Heart left ventricle (tissue), 16 donors: ENCODE data around the gene PRPF19. TPM values are rescaled to one million over a fixed set of nuclear protein-coding genes. Genes with fewer than 3 reads are reported as not detected.

Experiments
- ATAC-seq, 4 donors: fragments of 200-7000 bp; cut with Tn5 transposase; one replicate each; pipeline ENCODE4 v1.9.1; 2020 to 2022; ENCODE audit warnings: moderate library complexity in 4 of 4, mild to moderate bottlenecking in 3 of 4, moderate number of reproducible peaks in 1 of 4
- DNase-seq, 5 donors: peaks; one replicate each; pipeline ENCODE4 v3.0.0-alpha.2; 2020
- H3K27ac ChIP-seq, 12 donors: fragments of 200-600 bp; sonication (generic) in 4 of 12; one replicate each; pipeline versions ENCODE4 v1.5.0 to v1.8.0; 2016 to 2022; ENCODE audit warnings: mild to moderate bottlenecking in 2 of 12
- H3K27me3 ChIP-seq, 9 donors: fragments of 200-600 bp; sonication (generic) in 2 of 9; one replicate each; pipeline versions ENCODE4 v1.5.1 to v1.8.0; 2016 to 2022; ENCODE audit warnings: mild to moderate bottlenecking in 3 of 9
- H3K36me3 ChIP-seq, 9 donors: fragments of 200-600 bp; sonication (generic) in 2 of 9; one replicate each; pipeline versions ENCODE4 v1.5.0 to v1.8.0; 2018 to 2022; ENCODE audit warnings: mild to moderate bottlenecking in 2 of 9
- H3K4me1 ChIP-seq, 12 donors: fragments of 200-600 bp; sonication (generic) in 4 of 12; one replicate each; pipeline versions ENCODE4 v1.5.0 to v1.8.0; 2016 to 2022; ENCODE audit warnings: mild to moderate bottlenecking in 3 of 12
- H3K4me3 ChIP-seq, 12 donors: fragments of 200-600 bp; sonication (generic) in 4 of 12; one replicate each; pipeline versions ENCODE4 v1.5.0 to v1.8.0; 2017 to 2022; ENCODE audit warnings: mild to moderate bottlenecking in 9 of 12, moderate library complexity in 4 of 12
- H3K9me3 ChIP-seq, 12 donors: fragments of 200-600 bp; sonication (generic) in 4 of 12; one replicate each; pipeline versions ENCODE4 v1.5.0 to v1.8.0; 2016 to 2022; ENCODE audit warnings: mild to moderate bottlenecking in 1 of 12
- CTCF ChIP-seq, 12 donors: fragments of 200-600 bp; sonication (generic) in 4 of 12; IDR thresholded peaks; one replicate each; pipeline versions ENCODE4 v1.5.0 to v1.8.0; 2018 to 2022; ENCODE audit warnings: antibody characterized with exemption in 12 of 12, mild to moderate bottlenecking in 5 of 12
- POLR2A ChIP-seq, 2 donors: fragments of 450-650 bp; IDR thresholded peaks; one replicate each; pipeline ENCODE4 v1.6.1; 2017; ENCODE audit warnings: antibody characterized with exemption in 2 of 2, mild to moderate bottlenecking in 2 of 2, moderate library complexity in 2 of 2
- WGBS, 4 donors: extraction: QIAGEN DNeasy Blood & Tissue Kit in 2 of 4; methylation state at CpG; one replicate each; pipeline versions ENCODE4 v1.1.5 to v1.1.7; 2013 to 2018; 5-methylcytosine and 5-hydroxymethylcytosine counted together
- intact Hi-C, 10 donors: fragments of 100-400 bp; cut with DNase I; formaldehyde crosslinking; loops; one replicate each; pipeline versions ENCODE4 v1.11.1 to v1.14.2; 2022
- polyA plus RNA-seq, 2 donors: library from polyadenylated mRNA; stranded (reverse); fragments of 200-250 nt; gene quantifications; one replicate each; pipeline ENCODE4 v1.2.3, GENCODE V29; 2013
- total RNA-seq, 9 donors: library from RNA; depleted of rRNA in 2 of 9; stranded (reverse); fragments of >200 nt in 2 of 9; fragmentation: NEBNext Ultra II Directional in 3 of 9; extraction: Animal tissue kit (Norgen Biotek cat#: 25700) in 3 of 9; gene quantifications; one replicate each; pipeline versions ENCODE4 v1.1.0 to v1.2.4, GENCODE V29; 2016 to 2023
- donor health status: ischemic (EF 13 %, LVEDD 7.1; RV severe dilation, severe dysfunction).
- donor health status: healthy with polysubstance abuse.
- donor health status: DM: no; HTN: yes; CAD: no.
- donor health status: DM: no; HTN: no; CAD: no.
- donor health status: ischemic (EF 25% LVEDD 6.9; RV normal size, moderate dysfunction).
- donor health status: ischemic (EF 25% LVEDD 5.7; RV mildly dilated, moderate dysfunction).
- donor health status: healthy.
- donor health status: DM: yes; HTN: yes; CAD: no.
- donor health status: ischemic (EF 35%, LVEDD 5.7; RV mildly dilated, moderate dysfunction).
- donor health status: nonischemic (EF 11% LVEDD 7.7; RV severe dilation, severe dysfunction).
- donor health status: DM: yes; HTN: yes; CAD: no.
- donor health status: PGD.
- donor health status: ischemic (EF 29% LVEDD 5.4; RV normal size, mild dysfunction).
- donor health status: nonischemic (EF 23%, LVEDD 6.1; RV moderate dilation, normal function).

Gene PRPF19
- total and polyA plus RNA-seq, 11 donors = 30.8 to 72.0 (median 40.8) TPM

GRCh38 chr11:60918939-60919265, 12.5 kb upstream of the PRPF19 start:
- WGBS, 4 donors = 40 to 52% (median 51%) methylated on average over 2 of the region's 2 CpGs
- DNase-seq = no peak
- Histone ChIP-seq H3K9me3 (no peaks in the 10 kb centered on the region), H3K27ac (peak overlapping the region in 1 of 12 donors; percentile 23), H3K4me1 (peaks cover under 1 to 59% (median 51%) of the 10 kb centered on the region in 12 donors), H3K27me3 (peaks cover 0 to 7% (median 0%) of the 10 kb centered on the region in 9 donors), H3K4me3 (no peak overlapping the region), H3K36me3 (peaks cover 2 to 40% (median 35%) of the 10 kb centered on the region in 9 donors)
- intact Hi-C loops = loop anchor here in 2 of 10 donors (5.0 kb wide), 2 partner anchors 33 to 48 kb away; partner anchors contain the start of gene SLC15A3 (in 1 of the 2)
- no peak for TF ChIP-seq POLR2A (IDR thresholded peaks at IDR 0.05)
- TF ChIP-seq CTCF (IDR thresholded peaks at IDR 0.05) = no peak
- ATAC-seq = no peak

- DNase-seq (no peak), ATAC-seq (no peak)
- peaks cover 0 to 57% (median 49%) of the 10 kb centered on the region in 12 donors for H3K4me1 ChIP-seq
- H3K27me3 ChIP-seq = peaks cover 0 to 2% (median 0%) of the 10 kb centered on the region in 9 donors
- 82 to 86% (median 85%) methylated on average over 4 of the region's 4 CpGs for WGBS, 4 donors
- TF ChIP-seq POLR2A (IDR thresholded peaks at IDR 0.05) (no peak), CTCF (IDR thresholded peaks at IDR 0.05) (no peak)
- intact Hi-C loops = loop anchor here in 2 of 10 donors (5.0 kb wide), 2 partner anchors 34 to 49 kb away; partner anchors contain the start of gene SLC15A3 (in 1 of the 2)
- no peaks in the 10 kb centered on the region for H3K9me3 ChIP-seq
- H3K27ac ChIP-seq = peak overlapping the region in 1 of 12 donors; percentile 23
- no peak overlapping the region for H3K4me3 ChIP-seq
- peaks cover 2 to 40% (median 35%) of the 10 kb centered on the region in 9 donors for H3K36me3 ChIP-seq
These were observed 12.0 kb upstream of the PRPF19 start for GRCh38 chr11:60918251-60918938.

GRCh38 chr11:60917267-60917666, 10.9 kb upstream of the PRPF19 start:
- Histone ChIP-seq H3K4me1 (peaks cover 0 to 67% (median 59%) of the 10 kb centered on the region in 12 donors), H3K4me3 (no peak overlapping the region), H3K36me3 (peaks cover 2 to 29% (median 26%) of the 10 kb centered on the region in 9 donors), H3K27ac (no peak overlapping the region), H3K27me3 (no peaks in the 10 kb centered on the region), H3K9me3 (no peaks in the 10 kb centered on the region)
- DNase-seq (no peak), ATAC-seq (no peak)
- 94 to 100% (median 100%) methylated on average over 1 of the region's 1 CpG for WGBS, 4 donors
- intact Hi-C loops = loop anchor here in 2 of 10 donors (5.0 kb wide), 2 partner anchors 35 to 50 kb away; partner anchors contain the start of gene SLC15A3 (in 1 of the 2)
- TF ChIP-seq POLR2A (IDR thresholded peaks at IDR 0.05) = no peak
- no peak for TF ChIP-seq CTCF (IDR thresholded peaks at IDR 0.05)

- DNase-seq (no peak), ATAC-seq (no peak)
- TF ChIP-seq CTCF (IDR thresholded peaks at IDR 0.05) (no peak), POLR2A (IDR thresholded peaks at IDR 0.05) (no peak)
- H3K27ac ChIP-seq = no peak overlapping the region
- WGBS, 4 donors = 48 to 71% (median 63%) methylated on average over 3 of the region's 3 CpGs
- no peaks in the 10 kb centered on the region for H3K9me3 ChIP-seq
- peaks cover 0 to 72% (median 60%) of the 10 kb centered on the region in 12 donors for H3K4me1 ChIP-seq
- H3K36me3 ChIP-seq = peaks cover 2 to 24% (median 21%) of the 10 kb centered on the region in 9 donors
- no peaks in the 10 kb centered on the region for H3K27me3 ChIP-seq
- intact Hi-C loops = loop anchor here in 2 of 10 donors (5.0 kb wide), 2 partner anchors 36 to 51 kb away; partner anchors contain the start of gene SLC15A3 (in 1 of the 2)
- no peak overlapping the region for H3K4me3 ChIP-seq
These were observed 10.4 kb upstream of the PRPF19 start for GRCh38 chr11:60916669-60917206.
